ENCODE measurements around the gene CD8B2.
"Not testable (repeated sequence)": the region's sequence is repeated elsewhere in the genome, so short reads cannot be mapped to it uniquely, and the experiment has no call there.

CD8B2 gene

DNA sequence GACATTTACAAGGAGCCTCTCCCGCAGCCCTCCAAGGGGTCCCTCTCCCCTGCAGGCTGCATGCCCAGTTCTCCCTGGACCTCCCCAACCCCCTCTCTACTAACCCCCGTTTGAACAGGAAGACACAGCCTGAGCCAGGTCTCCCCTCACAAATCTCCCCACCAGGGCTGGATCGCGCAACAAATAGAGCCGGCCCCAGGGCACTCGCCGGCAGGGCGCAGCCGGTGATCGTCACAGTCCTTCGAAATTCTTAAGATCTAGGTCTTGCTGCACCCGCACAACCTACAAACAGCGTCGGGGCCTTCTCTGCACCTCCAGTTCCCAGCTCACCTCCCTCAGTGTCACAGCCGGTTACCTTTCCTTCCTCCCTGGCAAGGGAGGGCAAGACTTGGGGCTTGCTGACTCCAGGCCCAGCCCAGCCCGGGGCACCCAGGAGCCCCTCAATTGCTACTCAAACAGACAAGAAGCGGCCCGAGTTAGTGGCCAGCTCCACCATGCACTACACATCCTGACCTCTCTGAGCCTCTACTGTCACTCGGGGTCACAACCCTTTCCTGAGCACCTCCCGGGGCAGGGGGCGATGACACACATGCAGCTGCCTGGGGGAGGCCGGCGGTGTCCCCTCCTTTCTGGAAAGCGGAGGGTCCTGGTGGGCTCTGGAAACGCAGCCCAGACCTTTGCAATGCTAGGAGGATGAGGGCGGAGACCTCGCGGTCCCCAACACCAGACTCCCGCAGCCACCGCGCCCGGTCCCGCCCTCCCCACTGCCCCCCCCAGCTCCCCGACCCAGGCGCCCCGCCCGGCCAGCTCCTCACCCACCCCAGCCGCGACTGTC lies at the start of gene CD8B2:
TSS of gene CD8B2 (plus strand) at position 814 of the 835 bp plus-strand sequence. CDS start 63 bp downstream, outside the sequence.
- H3K4me3 ChIP-seq (ENCODE audit: low read length, poor library complexity, severe bottlenecking); H3K79me2 ChIP-seq (ENCODE audit: insufficient read depth, low read length); H3K36me3 ChIP-seq (ENCODE audit: insufficient read depth, low read length); H3K9me2 ChIP-seq (replicated peaks; ENCODE audit: low read depth, low read length); H4K20me1 ChIP-seq (ENCODE audit: insufficient read depth, low read length, poor library complexity, severe bottlenecking); H2AFZ ChIP-seq (ENCODE audit: low read length); H3K4me2 ChIP-seq (ENCODE audit: low read depth, low read length, poor library complexity, severe bottlenecking); H3K4me1 ChIP-seq (ENCODE audit: insufficient read depth, low read length, poor library complexity, severe bottlenecking); H3K27me3 ChIP-seq (ENCODE audit: insufficient read depth, low read length, poor library complexity, severe bottlenecking); H3K9ac ChIP-seq (ENCODE audit: low read depth, low read length, poor library complexity, severe bottlenecking); H3K9me3 ChIP-seq (ENCODE audit: insufficient read depth, low read depth, low read length); H3F3A ChIP-seq (ENCODE audit: low read depth): not testable (repeated sequence)

GRCh38 chr2:106461882-106462281 lies 25.3 kb upstream of the CD8B2 start:
- H3F3A ChIP-seq (ENCODE audit: low read depth); H2AFZ ChIP-seq (ENCODE audit: low read length); H3K4me3 ChIP-seq (ENCODE audit: low read length, poor library complexity, severe bottlenecking); H3K9ac ChIP-seq (ENCODE audit: low read depth, low read length, poor library complexity, severe bottlenecking); H3K79me2 ChIP-seq (ENCODE audit: insufficient read depth, low read length); H3K9me3 ChIP-seq (ENCODE audit: insufficient read depth, low read depth, low read length); H4K20me1 ChIP-seq (ENCODE audit: insufficient read depth, low read length, poor library complexity, severe bottlenecking); H3K27me3 ChIP-seq (ENCODE audit: insufficient read depth, low read length, poor library complexity, severe bottlenecking); H3K36me3 ChIP-seq (ENCODE audit: insufficient read depth, low read length); H3K4me1 ChIP-seq (ENCODE audit: insufficient read depth, low read length, poor library complexity, severe bottlenecking); H3K4me2 ChIP-seq (ENCODE audit: low read depth, low read length, poor library complexity, severe bottlenecking); H3K9me2 ChIP-seq (replicated peaks; ENCODE audit: low read depth, low read length): not testable (repeated sequence)

- not testable (repeated sequence) for H3K4me3 ChIP-seq (ENCODE audit: low read length, poor library complexity, severe bottlenecking); H3K4me1 ChIP-seq (ENCODE audit: insufficient read depth, low read length, poor library complexity, severe bottlenecking); H3K9ac ChIP-seq (ENCODE audit: low read depth, low read length, poor library complexity, severe bottlenecking); H3K9me2 ChIP-seq (replicated peaks; ENCODE audit: low read depth, low read length); H2AFZ ChIP-seq (ENCODE audit: low read length); H3F3A ChIP-seq (ENCODE audit: low read depth); H3K79me2 ChIP-seq (ENCODE audit: insufficient read depth, low read length); H3K9me3 ChIP-seq (ENCODE audit: insufficient read depth, low read depth, low read length); H3K36me3 ChIP-seq (ENCODE audit: insufficient read depth, low read length); H4K20me1 ChIP-seq (ENCODE audit: insufficient read depth, low read length, poor library complexity, severe bottlenecking); H3K4me2 ChIP-seq (ENCODE audit: low read depth, low read length, poor library complexity, severe bottlenecking); H3K27me3 ChIP-seq (ENCODE audit: insufficient read depth, low read length, poor library complexity, severe bottlenecking)
Measured at GRCh38 chr2:106467516-106467915, 19.6 kb upstream of the CD8B2 start.

DNA sequence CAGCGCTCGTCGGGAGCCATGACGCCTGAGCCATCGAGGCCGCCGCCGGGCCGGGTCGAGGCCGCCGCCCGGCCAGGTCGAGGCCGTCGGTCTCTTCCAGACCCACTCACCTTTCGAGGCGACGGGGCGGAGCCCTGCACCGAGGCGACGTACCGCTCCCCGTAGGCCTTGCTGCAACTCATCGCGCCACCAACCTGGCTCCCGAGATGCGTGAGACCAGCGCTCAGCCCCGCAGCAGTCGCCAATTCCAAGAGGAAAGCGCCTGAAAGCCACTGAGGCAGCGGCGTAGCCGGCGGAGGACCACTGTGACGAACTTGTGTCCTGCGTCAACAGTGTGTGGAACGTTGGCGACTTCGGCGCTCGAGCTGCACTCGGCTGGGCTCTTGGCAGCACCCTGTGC lies 19.1 kb upstream of the CD8B2 start, which contains the start of gene RGPD3:
TSS of gene RGPD3 (minus strand) at position 307 of the 400 bp plus-strand sequence. CDS start at position 182, 125 bp downstream.
- H3K4me1 ChIP-seq (ENCODE audit: insufficient read depth, low read length, poor library complexity, severe bottlenecking); H2AFZ ChIP-seq (ENCODE audit: low read length); H3K4me3 ChIP-seq (ENCODE audit: low read length, poor library complexity, severe bottlenecking); H3K27me3 ChIP-seq (ENCODE audit: insufficient read depth, low read length, poor library complexity, severe bottlenecking); H4K20me1 ChIP-seq (ENCODE audit: insufficient read depth, low read length, poor library complexity, severe bottlenecking); H3K9me2 ChIP-seq (replicated peaks; ENCODE audit: low read depth, low read length); H3K4me2 ChIP-seq (ENCODE audit: low read depth, low read length, poor library complexity, severe bottlenecking); H3K9ac ChIP-seq (ENCODE audit: low read depth, low read length, poor library complexity, severe bottlenecking); H3K79me2 ChIP-seq (ENCODE audit: insufficient read depth, low read length); H3K36me3 ChIP-seq (ENCODE audit: insufficient read depth, low read length); H3F3A ChIP-seq (ENCODE audit: low read depth); H3K9me3 ChIP-seq (ENCODE audit: insufficient read depth, low read depth, low read length): not testable (repeated sequence)

- not testable (repeated sequence) for H3K4me3 ChIP-seq (ENCODE audit: low read length, poor library complexity, severe bottlenecking); H2AFZ ChIP-seq (ENCODE audit: low read length); H3K9me2 ChIP-seq (replicated peaks; ENCODE audit: low read depth, low read length); H3K9ac ChIP-seq (ENCODE audit: low read depth, low read length, poor library complexity, severe bottlenecking); H3K4me2 ChIP-seq (ENCODE audit: low read depth, low read length, poor library complexity, severe bottlenecking); H3K79me2 ChIP-seq (ENCODE audit: insufficient read depth, low read length); H4K20me1 ChIP-seq (ENCODE audit: insufficient read depth, low read length, poor library complexity, severe bottlenecking); H3K36me3 ChIP-seq (ENCODE audit: insufficient read depth, low read length); H3K9me3 ChIP-seq (ENCODE audit: insufficient read depth, low read depth, low read length); H3F3A ChIP-seq (ENCODE audit: low read depth); H3K27me3 ChIP-seq (ENCODE audit: insufficient read depth, low read length, poor library complexity, severe bottlenecking); H3K4me1 ChIP-seq (ENCODE audit: insufficient read depth, low read length, poor library complexity, severe bottlenecking)
Measured at GRCh38 chr2:106470658-106471057, 16.5 kb upstream of the CD8B2 start.

- not testable (repeated sequence) for H3K9me3 ChIP-seq (ENCODE audit: insufficient read depth, low read depth, low read length); H3K9me2 ChIP-seq (replicated peaks; ENCODE audit: low read depth, low read length); H3K4me3 ChIP-seq (ENCODE audit: low read length, poor library complexity, severe bottlenecking); H3K4me2 ChIP-seq (ENCODE audit: low read depth, low read length, poor library complexity, severe bottlenecking); H3K9ac ChIP-seq (ENCODE audit: low read depth, low read length, poor library complexity, severe bottlenecking); H3K4me1 ChIP-seq (ENCODE audit: insufficient read depth, low read length, poor library complexity, severe bottlenecking); H3F3A ChIP-seq (ENCODE audit: low read depth); H2AFZ ChIP-seq (ENCODE audit: low read length); H3K36me3 ChIP-seq (ENCODE audit: insufficient read depth, low read length); H4K20me1 ChIP-seq (ENCODE audit: insufficient read depth, low read length, poor library complexity, severe bottlenecking); H3K27me3 ChIP-seq (ENCODE audit: insufficient read depth, low read length, poor library complexity, severe bottlenecking); H3K79me2 ChIP-seq (ENCODE audit: insufficient read depth, low read length)
Measured at GRCh38 chr2:106477647-106478046, 9.5 kb upstream of the CD8B2 start.

DNA sequence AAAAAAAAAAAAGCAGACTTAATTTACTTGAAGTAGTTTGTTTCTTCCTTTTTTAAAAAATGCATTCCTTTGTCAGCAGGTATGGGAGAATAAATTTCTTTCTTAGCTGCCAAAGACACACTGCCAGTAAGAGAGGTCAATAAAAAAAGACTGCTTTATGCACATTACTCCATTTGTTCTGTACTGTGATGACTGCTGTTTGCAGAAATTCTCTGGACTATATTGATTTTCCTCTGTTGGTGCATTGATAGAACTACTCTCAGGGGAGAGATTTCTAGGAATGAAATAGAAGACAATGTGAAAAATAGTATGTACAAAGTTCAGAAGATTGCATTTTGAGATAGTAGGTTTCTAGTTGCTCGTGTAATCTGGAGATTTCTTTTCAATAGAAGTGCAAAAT lies 7.6 kb upstream of the CD8B2 start:
- H3K27me3 ChIP-seq (ENCODE audit: insufficient read depth, low read length, poor library complexity, severe bottlenecking); H2AFZ ChIP-seq (ENCODE audit: low read length); H3K79me2 ChIP-seq (ENCODE audit: insufficient read depth, low read length); H3F3A ChIP-seq (ENCODE audit: low read depth); H3K4me2 ChIP-seq (ENCODE audit: low read depth, low read length, poor library complexity, severe bottlenecking); H3K4me1 ChIP-seq (ENCODE audit: insufficient read depth, low read length, poor library complexity, severe bottlenecking); H3K4me3 ChIP-seq (ENCODE audit: low read length, poor library complexity, severe bottlenecking); H4K20me1 ChIP-seq (ENCODE audit: insufficient read depth, low read length, poor library complexity, severe bottlenecking); H3K9ac ChIP-seq (ENCODE audit: low read depth, low read length, poor library complexity, severe bottlenecking); H3K9me3 ChIP-seq (ENCODE audit: insufficient read depth, low read depth, low read length); H3K36me3 ChIP-seq (ENCODE audit: insufficient read depth, low read length); H3K9me2 ChIP-seq (replicated peaks; ENCODE audit: low read depth, low read length): not testable (repeated sequence)

All from Loucy (cell line).